Amygdala (tissue), 56 donors: ENCODE data around the gene ETV3.
A peak's percentile ranks its signal among the peaks of the same experiment; 100 is the strongest.

Experiments
- DNase-seq, 56 donors: peaks; one replicate each; lab custom pipeline; 2025; lab: John Stamatoyannopoulos, UW

The ETV3 gene

DNA sequence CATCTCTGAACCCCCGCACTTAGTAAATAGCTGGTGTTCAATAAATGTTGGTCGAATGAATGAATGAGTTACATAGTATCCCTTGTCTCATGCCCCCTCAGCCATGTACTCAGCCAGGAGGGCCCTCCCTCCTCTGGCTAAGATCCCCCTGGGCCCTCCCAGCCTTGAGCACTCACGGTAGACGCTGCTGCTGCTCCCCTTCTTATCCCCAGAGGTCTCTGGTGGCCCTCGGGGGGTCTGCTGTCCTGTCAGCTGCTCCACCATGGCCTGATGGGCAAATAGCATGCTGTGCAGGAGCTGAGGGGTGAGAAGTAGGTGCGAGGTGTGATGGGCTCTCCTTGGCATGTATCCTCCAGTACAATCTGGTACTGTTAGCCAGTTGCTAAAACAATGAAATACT, 40.5 kb downstream of the ETV3 start:
- no peak for DNase-seq

DNA sequence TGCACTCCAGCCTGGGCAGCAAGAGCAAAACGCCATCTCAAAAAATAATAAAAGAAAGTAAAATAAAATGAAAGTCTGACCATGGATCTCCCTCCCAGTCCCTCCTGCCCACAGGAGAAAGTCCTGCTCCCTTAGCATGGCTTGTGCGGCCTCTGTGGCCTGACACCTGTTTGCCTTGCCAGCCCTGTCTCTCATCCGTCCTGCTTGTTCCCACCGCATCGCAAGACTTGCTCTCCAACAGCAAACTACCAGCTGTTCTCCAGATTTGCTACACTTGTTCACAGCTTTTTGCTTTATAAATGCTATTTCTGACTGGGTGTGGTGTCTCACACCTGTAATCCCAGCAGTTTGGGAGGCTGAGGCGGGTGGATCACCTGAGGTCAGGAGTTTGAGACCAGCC, 41.3 kb downstream of the ETV3 start:
- DNase-seq, result no peak

DNA sequence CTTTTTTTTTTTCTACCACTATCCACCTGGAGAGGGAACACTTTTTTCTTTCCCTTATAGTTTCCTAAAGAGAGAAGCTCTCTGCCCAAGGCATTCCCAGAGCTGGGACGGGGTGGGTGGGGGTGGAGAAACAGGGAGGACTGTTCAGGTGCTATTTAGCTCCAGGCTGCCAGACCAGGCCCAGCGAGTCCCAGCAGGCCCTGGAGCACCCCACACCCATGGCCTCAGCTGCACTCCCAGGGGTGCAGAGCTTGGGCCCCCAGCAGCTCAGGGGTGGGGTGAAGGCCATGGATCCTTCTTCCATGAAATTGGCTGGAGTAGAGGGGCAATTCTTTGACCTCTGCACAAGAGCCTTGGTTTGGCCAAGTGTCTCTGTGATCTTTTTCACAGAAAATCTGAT, 42.6 kb downstream of the ETV3 start:
- DNase-seq, result no peak

DNA sequence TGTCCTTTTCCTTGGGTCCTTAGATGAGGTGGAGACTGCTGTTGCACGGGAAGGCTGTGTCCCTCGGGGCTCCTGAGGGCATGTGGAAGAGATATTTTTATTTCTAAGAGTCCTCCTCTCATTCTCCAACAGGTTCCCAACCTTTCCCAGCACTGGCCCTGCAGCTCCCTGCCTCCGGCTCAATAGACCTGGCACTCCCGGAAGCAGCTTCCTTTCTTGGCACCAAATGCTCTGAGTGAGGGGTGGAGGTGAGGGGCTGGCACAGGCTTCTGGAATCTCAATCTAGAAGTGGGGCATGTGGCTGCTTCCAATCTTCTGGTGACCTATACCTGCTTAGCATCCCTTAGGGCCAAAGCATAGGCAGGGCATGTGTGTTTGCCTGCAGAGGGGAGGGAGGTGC, 43.1 kb downstream of the ETV3 start:
- no peak for DNase-seq

DNA sequence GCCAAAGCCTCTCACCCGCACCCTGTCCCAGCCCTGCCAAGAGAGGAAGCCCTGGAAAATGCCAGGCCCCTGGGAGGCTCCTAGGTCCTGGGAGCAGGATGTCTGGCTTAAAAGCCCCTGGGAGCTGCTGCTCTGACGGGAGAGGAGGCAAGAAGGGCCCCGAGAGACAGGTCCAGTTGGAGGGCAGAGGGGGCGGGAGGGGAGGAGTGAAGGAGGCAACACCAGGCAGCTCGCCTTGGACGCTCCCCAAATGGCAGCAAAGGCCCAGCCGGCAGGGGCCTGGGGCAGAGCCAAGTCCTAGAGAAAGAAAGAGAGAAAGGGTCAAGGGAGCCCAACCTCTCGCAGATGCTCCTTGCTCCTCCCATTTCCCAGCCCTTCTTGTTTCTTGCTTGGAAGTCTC, 45.4 kb downstream of the ETV3 start:
- DNase-seq, result peak in 20 of 56 donors; percentile 7 to 47 (median 28)

DNA sequence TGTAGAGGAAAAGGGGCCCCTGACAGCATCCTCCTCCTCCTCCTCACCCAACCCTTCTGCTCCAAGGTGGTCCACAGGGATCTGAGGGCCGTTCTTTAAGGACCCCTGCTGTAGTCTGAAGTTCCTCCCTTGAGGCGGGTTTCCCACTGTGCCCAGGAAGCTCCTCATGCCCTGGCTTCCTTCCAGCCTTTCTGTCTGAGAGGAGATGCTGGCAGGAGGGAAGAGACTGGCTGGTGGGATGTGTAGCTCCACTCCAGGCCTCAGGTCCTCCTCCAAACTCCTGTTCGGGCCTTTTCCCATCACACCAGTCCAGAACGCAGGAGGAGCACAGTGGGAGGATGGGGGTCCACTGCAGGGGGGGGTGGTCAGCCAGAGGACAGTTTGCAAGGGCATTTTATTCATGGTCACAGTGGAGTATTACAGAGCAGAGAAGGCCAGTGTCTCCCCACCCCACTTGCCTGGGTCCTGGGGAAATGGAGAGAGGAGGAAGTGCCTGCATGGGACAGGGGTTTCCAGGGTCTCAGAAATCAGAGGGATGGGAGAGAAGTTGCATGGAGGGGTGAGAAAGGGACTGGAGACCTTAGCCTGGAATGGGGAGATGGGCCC, 46.4 kb downstream of the ETV3 start:
- no peak for DNase-seq

DNA sequence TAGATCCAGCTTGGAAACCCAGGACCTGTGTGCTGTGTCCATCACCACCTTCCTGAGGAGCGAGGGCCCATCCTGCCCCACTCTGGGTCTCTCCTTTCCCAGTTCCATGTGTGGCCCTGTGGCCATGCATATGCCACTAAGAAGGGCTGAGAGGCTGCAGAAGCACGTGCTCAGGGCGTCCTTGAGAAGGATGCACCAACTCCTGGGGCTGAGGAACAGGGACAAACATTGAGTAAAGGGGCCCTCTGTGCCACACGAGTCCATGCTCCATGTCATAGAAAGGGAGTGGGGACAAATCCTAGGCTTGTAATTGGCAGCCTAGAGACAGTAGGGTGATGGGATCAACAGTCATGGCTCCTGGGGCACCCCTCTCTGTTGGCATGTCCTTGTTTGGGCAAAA, 47.0 kb downstream of the ETV3 start:
- no peak for DNase-seq

DNA sequence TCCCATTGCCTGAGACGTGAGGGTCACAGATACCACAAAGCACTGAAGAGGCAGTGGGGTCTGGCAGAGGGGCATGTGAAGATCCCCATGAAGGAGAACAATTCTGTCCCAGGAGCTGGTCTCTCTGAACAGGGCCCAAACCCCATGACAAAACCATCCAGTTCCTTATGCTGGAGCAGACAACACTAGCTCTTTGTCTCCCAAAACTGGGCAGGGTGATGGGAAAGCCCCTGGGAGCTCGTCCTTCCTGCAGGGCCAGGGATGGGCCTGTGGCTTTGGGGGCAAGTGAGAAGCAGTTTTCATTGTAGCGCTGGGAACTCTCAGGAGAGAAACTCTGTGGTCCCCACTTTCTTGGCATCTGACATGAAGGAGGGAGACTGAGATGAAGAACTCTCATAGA, 47.4 kb downstream of the ETV3 start:
- no peak for DNase-seq

DNA sequence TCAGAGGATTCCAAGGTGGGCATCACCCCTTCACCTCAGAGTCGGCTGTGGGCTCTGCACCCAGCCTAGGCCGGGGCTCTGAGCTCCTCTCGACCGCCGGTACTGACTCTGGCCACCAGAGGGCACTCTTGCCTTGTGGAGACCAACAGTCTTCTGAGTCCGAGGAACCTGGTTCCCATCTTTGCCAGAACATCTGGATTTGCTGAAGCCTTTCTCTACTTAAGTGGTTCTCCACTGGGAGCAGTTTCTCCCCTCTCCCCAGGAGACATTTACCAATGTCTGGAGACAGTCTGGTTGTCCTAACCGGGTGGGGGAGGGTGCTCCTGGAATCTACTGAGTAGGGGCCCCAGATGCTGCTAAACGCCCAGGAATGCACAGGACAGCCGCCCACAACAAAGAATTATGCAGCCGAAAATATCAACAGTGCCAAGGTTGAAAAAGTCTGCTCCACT, 48.0 kb downstream of the ETV3 start:
- DNase-seq, result peak in 53 of 56 donors; percentile 4 to 86 (median 52)

DNA sequence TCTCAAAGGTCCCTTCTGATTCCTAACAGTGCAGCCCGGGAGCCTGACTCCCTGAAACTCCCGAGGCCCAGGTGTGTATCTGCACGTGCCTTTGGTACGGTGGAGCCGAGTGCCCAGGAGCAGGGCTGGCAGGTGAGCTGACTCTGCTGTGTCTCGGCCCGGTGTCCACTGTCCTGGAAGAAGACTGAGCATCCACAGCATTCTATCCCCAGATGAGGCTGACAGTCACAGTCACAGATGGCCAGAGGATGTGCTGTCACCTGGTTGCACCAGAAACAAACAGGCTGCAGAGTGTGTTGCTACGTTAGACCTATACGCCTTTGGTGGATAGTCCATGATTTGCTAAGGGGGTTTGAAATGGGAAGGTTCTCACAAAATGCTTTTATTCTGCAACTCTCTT, 48.4 kb downstream of the ETV3 start:
- no peak for DNase-seq

DNA sequence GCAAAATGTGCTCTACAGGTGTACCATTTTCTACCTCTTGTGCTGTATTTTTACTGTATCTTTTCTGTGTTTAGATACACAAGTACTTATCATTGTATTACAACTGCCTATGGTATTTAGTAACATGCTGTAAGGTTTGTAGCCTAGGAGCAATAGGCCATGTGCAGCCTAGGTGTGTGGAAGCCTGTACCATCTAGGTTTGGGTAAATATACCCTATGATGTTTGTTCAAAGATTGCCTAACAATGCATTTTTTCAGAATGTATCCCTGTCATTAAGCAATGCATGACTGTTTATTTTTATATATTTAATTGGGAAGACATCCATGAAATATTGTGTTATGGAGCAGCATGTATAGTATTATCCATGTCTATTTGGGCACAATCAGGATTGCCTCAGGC, 49.6 kb downstream of the ETV3 start:
- no peak for DNase-seq

DNA sequence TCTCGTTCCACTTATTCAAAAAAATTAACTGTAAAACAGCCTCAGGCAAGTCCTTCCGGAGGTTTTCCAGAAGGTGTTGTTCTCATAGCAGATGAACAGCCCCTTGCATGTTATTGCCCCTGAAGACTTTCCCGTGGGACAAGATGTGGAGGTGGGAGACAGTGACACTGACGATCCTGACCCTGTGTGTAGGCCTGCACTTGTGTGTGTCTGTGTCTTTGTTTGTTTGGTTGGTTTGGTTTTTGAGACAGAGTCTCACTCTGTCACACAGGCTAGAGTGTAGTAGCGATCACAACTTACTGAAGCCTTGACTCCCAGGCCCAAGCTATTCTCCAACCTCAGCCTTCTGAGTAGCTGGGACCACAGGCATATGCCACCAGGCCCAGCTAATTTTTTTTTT, 51.2 kb downstream of the ETV3 start:
- DNase-seq, result no peak

DNA sequence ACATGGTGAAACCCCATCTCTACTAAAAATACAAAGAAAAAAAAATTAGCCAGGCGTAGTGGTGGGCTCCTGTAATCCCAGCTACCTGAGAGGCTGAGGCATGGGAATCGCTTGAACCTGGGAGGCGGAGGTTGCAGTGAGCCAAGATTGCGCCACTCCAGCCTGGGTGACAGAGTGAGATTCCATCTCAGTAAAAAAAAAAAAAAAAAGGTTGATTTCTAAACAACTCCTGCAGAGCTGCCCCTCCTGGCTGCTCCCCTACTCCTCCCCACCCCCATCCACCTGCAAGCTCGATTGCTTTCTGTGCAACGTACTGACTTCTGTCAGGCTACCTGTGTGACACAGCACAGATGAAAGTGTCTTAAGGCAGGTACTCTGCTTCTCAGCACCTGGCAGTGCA, 51.9 kb downstream of the ETV3 start:
- no peak for DNase-seq

DNA sequence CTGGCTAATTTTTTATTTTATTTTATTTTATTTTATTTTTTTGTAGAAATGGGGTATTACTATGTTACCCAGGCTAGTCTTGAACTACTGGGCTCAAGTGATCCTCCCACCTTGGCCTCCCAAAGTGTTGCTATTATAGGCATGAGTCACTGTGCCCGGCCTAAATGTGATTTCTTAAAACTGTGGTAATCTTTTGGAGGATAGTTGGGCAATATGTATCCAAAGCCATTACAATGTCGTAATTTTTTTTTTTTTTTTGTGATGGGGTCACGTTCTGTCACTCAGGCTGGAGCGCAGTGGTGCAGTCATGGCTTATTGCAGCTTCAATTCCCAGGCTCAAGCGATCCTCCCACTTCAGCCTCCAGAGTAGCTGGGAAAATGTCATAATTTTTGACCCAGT, 52.8 kb downstream of the ETV3 start:
- no peak for DNase-seq

DNA sequence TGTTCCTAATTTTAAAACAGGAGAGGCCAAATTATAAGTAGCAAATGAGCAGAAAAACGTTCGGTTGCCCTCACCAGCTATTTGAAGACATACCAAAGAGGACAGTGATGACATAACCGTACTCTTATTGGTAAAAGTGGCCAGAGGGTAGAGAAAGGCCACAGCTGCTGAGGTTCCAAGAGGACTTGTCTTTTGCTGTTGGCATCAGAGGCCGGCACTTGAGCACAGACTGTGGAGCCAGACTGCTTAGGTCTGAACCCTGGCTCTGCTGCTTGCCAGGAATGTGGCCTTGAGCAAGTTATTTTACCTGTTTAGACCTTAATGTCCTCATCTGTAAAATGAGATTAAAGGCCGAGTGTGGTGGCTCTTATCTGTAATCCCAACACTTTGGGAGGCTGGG, 53.5 kb downstream of the ETV3 start:
- no peak for DNase-seq

DNA sequence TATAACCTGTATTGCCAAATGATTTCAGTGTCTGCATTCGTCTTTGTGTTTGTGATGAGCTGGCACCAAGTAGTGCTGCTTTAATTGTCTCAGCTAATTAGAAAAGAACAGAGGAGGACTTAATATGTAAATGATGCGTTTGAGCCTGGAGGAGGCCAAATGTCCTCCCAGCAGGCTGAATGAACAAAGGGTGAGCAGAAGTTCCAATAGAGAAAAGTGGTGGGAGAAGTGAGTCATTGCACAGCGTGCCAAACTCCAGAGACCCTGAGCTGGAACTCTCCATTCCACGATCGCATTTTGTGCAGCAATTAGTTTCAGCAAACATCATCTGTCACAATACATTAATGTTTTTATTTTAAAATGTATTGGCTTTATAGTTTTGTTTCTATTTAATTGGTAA, 56.5 kb downstream of the ETV3 start:
- no peak for DNase-seq

DNA sequence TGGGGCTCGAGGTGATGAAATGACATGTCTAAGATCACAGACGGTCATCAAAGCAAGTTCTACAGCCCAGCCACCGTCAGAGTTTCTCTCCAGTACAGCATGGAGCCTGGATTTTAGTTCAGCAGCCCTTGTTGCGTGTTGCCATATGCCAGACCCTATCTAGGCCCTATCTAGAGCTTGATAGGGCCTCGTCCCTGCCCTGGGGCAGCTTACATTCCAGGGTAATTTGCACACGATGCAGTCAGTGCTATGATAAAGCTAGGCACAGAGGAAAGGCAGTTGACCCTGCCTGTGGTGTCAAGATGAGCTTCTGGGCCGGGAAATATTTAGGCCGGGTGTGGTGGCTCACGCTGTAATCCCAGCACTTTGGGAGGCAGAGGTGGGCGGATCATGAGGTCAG, 57.5 kb downstream of the ETV3 start:
- DNase-seq, result no peak

DNA sequence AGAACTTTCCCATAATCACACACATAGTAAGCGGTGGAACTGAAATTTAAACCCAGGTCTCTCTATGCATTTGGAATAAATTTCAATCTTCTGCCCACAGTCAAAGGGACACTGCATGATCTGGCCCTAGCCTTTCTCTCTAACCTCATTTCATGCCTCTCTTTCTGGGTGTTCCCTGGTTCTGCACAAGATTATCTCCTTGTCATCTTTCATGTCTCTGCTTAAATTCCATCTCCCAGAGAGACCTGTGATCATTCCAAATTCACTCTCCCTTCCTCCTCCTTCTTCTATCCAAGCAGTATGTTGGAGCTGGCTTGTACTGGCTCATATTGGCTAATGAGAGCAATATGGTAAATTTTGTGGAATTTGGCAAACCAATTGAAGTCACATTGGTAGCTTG, 60.8 kb downstream of the ETV3 start:
- DNase-seq, result no peak

DNA sequence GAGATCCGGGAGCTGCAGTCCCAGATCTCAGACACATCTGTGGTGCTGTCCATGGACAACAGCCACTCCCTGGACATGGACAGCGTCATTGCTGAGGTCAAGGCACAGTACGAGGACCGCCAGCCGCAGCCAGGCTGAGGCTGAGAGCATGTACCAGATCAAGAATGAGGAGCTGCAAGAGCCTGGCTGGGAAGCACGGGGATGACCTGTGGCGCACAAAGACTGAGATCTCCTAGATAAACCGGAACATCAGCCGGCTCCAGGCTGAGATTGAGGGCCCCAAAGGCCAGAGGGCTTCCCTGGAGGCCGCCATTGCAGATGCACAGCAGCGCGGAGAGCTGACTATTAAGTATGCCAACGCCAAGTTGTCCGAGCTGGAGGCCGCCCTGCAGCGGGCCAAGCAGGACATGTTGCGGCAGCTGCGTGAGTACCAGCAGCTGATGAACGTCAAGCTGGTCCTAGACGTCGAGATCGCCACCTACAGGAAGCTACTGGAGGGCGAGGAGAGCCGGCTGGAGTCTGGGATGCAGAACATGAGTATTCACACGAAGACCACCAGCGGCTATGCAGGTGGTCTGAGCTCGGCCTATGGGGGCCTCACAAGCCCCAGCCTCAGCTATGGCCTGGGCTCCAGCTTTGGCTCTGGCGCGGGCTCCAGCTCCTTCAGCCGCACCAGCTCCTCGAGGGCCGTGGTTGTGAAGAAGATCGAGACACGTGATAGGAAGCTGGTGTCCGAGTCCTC, 64.1 kb downstream of the ETV3 start:
- DNase-seq, result peak in 38 of 56 donors; percentile 8 to 73 (median 42)
